Right cardiac atrium (tissue), 5 donors: ENCODE measurements around the gene CA10. TPM values are rescaled to one million over a fixed set of nuclear protein-coding genes. Genes with fewer than 3 reads are reported as not detected.

Source experiments
- ATAC-seq, 2 donors: fragments of 200-7000 bp; cut with Tn5 transposase; one replicate each; pipeline versions ENCODE4 v1.8.0 to v1.9.1; 2020; ENCODE audit warnings: moderate library complexity in 2 of 2, mild to moderate bottlenecking in 1 of 2
- DNase-seq, 3 donors: peaks; one replicate each; pipeline ENCODE4 v3.0.0-alpha.2; 2020
- H3K27ac ChIP-seq: one replicate; pipeline ENCODE4 v1.5.1; 2013; ENCODE audit warnings: mild to moderate bottlenecking, low read length, control low read depth, moderate library complexity
- H3K27me3 ChIP-seq: one replicate; pipeline ENCODE4 v1.6.1; 2013; ENCODE audit not compliant: control insufficient read depth, insufficient read depth
- H3K4me1 ChIP-seq: one replicate; pipeline ENCODE4 v1.6.1; 2013; ENCODE audit warnings: low read length; ENCODE audit not compliant: control insufficient read depth, insufficient read depth
- H3K4me3 ChIP-seq: one replicate; pipeline ENCODE4 v1.5.1; 2013; ENCODE audit warnings: low read length, control low read depth
- H3K9me3 ChIP-seq: one replicate; pipeline ENCODE4 v1.6.1; 2013; ENCODE audit warnings: low read length; ENCODE audit not compliant: control insufficient read depth
- WGBS: extraction: QIAGEN DNeasy Blood & Tissue Kit; methylation state at CpG from one replicate; pipeline ENCODE4 v1.1.7; 2013; 5-methylcytosine and 5-hydroxymethylcytosine counted together
- intact Hi-C, 4 donors: fragments of 100-400 bp; cut with DNase I; formaldehyde crosslinking; loops; one replicate each; pipeline versions ENCODE4 v1.11.0 to v1.14.0; 2022 to 2023
- polyA plus RNA-seq: library from polyadenylated mRNA; stranded (reverse); fragments of 200-250 nt; gene quantifications from one replicate; pipeline ENCODE4 v1.2.3, GENCODE V29; 2013
- total RNA-seq, 4 donors: library from RNA; stranded (reverse); fragmentation: NEBNext Ultra II Directional; extraction: Animal tissue kit (Norgen Biotek cat#: 25700); gene quantifications; one replicate each; pipeline ENCODE4 v1.2.1, GENCODE V29; 2021
- donor health status: healthy with polysubstance abuse.
- donor health status: DM: no; HTN: yes; CAD: no.
- donor health status: DM: no; HTN: no; CAD: no.
- donor health status: DM: no; HTN: yes; CAD: no; lungs with severe emphysema.
- donor health status: DM: yes; HTN: yes; CAD: no.

CA10 gene
- total and polyA plus RNA-seq, 5 donors = 0.05 TPM; not detected in 4

GRCh38 chr17:51643702-51644490 is 514.6 kb downstream of the CA10 start:
- H3K4me3 ChIP-seq = no peak overlapping the region
- 77% methylated on average over 10 of the region's 10 CpGs for WGBS
- ATAC-seq = no peak
- intact Hi-C loops = no loop called here
- no peaks in the 10 kb centered on the region for H3K4me1 ChIP-seq
- DNase-seq = no peak
- H3K9me3 ChIP-seq = no peaks in the 10 kb centered on the region
- H3K27me3 ChIP-seq = peaks cover 4% of the 10 kb centered on the region
- no peak overlapping the region for H3K27ac ChIP-seq

GRCh38 chr17:51642029-51642428 is 516.5 kb downstream of the CA10 start:
- no peaks in the 10 kb centered on the region for H3K4me1 ChIP-seq
- no peak for ATAC-seq
- DNase-seq = no peak
- H3K9me3 ChIP-seq = no peaks in the 10 kb centered on the region
- 66% methylated on average over 8 of the region's 8 CpGs for WGBS
- no peak overlapping the region for H3K4me3 ChIP-seq
- no peak overlapping the region for H3K27ac ChIP-seq
- intact Hi-C loops = no loop called here
- peaks cover 4% of the 10 kb centered on the region for H3K27me3 ChIP-seq

- no peak for ATAC-seq
- Histone ChIP-seq H3K27ac (no peak overlapping the region), H3K4me3 (no peak overlapping the region), H3K4me1 (no peaks in the 10 kb centered on the region), H3K27me3 (no peaks in the 10 kb centered on the region), H3K9me3 (no peaks in the 10 kb centered on the region)
- 40% methylated on average over 4 of the region's 4 CpGs for WGBS
- intact Hi-C loops = no loop called here
- DNase-seq = no peak
Observed at GRCh38 chr17:51640108-51640622, 518.3 kb downstream of the CA10 start.

- intact Hi-C loops = no loop called here
- no peaks in the 10 kb centered on the region for H3K27me3 ChIP-seq
- WGBS = 69% methylated on average over 6 of the region's 6 CpGs
- no peak for ATAC-seq
- no peaks in the 10 kb centered on the region for H3K9me3 ChIP-seq
- H3K4me1 ChIP-seq = no peaks in the 10 kb centered on the region
- DNase-seq = no peak
- H3K4me3 ChIP-seq = no peak overlapping the region
- no peak overlapping the region for H3K27ac ChIP-seq
Observed at GRCh38 chr17:51638971-51639370, 519.5 kb downstream of the CA10 start.

- 89% methylated on average over 5 of the region's 5 CpGs for WGBS
- H3K9me3 ChIP-seq = no peaks in the 10 kb centered on the region
- no peak for ATAC-seq
- intact Hi-C loops = no loop called here
- no peak for DNase-seq
- H3K27me3 ChIP-seq = no peaks in the 10 kb centered on the region
- H3K4me3 ChIP-seq = no peak overlapping the region
- no peaks in the 10 kb centered on the region for H3K4me1 ChIP-seq
- H3K27ac ChIP-seq = no peak overlapping the region
Observed at GRCh38 chr17:51636291-51636690, 522.2 kb downstream of the CA10 start.

GRCh38 chr17:51630101-51630671 is 528.3 kb downstream of the CA10 start:
- no peaks in the 10 kb centered on the region for H3K9me3 ChIP-seq
- no peaks in the 10 kb centered on the region for H3K27me3 ChIP-seq
- intact Hi-C loops = no loop called here
- DNase-seq (no peak), ATAC-seq (no peak)
- no peaks in the 10 kb centered on the region for H3K4me1 ChIP-seq
- H3K27ac ChIP-seq = no peak overlapping the region
- 26% methylated on average over 5 of the region's 5 CpGs for WGBS
- H3K4me3 ChIP-seq = no peak overlapping the region

GRCh38 chr17:51629232-51629631 is 529.3 kb downstream of the CA10 start:
- intact Hi-C loops = no loop called here
- Histone ChIP-seq H3K4me1 (no peaks in the 10 kb centered on the region), H3K4me3 (no peak overlapping the region), H3K27ac (no peak overlapping the region), H3K27me3 (no peaks in the 10 kb centered on the region), H3K9me3 (no peaks in the 10 kb centered on the region)
- no peak for ATAC-seq
- no peak for DNase-seq
- WGBS = 24% methylated on average over 3 of the region's 3 CpGs

GRCh38 chr17:51627779-51628178 is 530.7 kb downstream of the CA10 start:
- DNase-seq = no peak
- H3K4me1 ChIP-seq = no peaks in the 10 kb centered on the region
- WGBS = 59% methylated on average over 1 of the region's 1 CpG
- no peaks in the 10 kb centered on the region for H3K9me3 ChIP-seq
- ATAC-seq = no peak
- H3K4me3 ChIP-seq = no peak overlapping the region
- intact Hi-C loops = no loop called here
- no peaks in the 10 kb centered on the region for H3K27me3 ChIP-seq
- H3K27ac ChIP-seq = no peak overlapping the region

GRCh38 chr17:51618476-51618875 is 540.0 kb downstream of the CA10 start:
- no peaks in the 10 kb centered on the region for H3K4me1 ChIP-seq
- DNase-seq = no peak
- no peaks in the 10 kb centered on the region for H3K27me3 ChIP-seq
- ATAC-seq = no peak
- intact Hi-C loops = no loop called here
- WGBS = 30% methylated on average over 1 of the region's 1 CpG
- H3K4me3 ChIP-seq = no peak overlapping the region
- H3K9me3 ChIP-seq = no peaks in the 10 kb centered on the region
- H3K27ac ChIP-seq = no peak overlapping the region

GRCh38 chr17:51617986-51618385 is 540.5 kb downstream of the CA10 start:
- no peak for ATAC-seq
- H3K4me1 ChIP-seq = no peaks in the 10 kb centered on the region
- no peak for DNase-seq
- intact Hi-C loops = no loop called here
- no peaks in the 10 kb centered on the region for H3K9me3 ChIP-seq
- WGBS = 80% methylated on average over 1 of the region's 1 CpG
- H3K27ac ChIP-seq = no peak overlapping the region
- H3K27me3 ChIP-seq = no peaks in the 10 kb centered on the region
- H3K4me3 ChIP-seq = no peak overlapping the region

- 52% methylated on average over 1 of the region's 1 CpG for WGBS
- no peak for ATAC-seq
- no peaks in the 10 kb centered on the region for H3K9me3 ChIP-seq
- no peak overlapping the region for H3K4me3 ChIP-seq
- no peaks in the 10 kb centered on the region for H3K4me1 ChIP-seq
- DNase-seq = no peak
- no peaks in the 10 kb centered on the region for H3K27me3 ChIP-seq
- H3K27ac ChIP-seq = no peak overlapping the region
- intact Hi-C loops = no loop called here
Observed at GRCh38 chr17:51613255-51613654, 545.3 kb downstream of the CA10 start.
